ENCODE measurements around the gene ZBTB49.
"Not testable (repeated sequence)": the region's sequence is repeated elsewhere in the genome, so short reads cannot be mapped to it uniquely, and the experiment has no call there.

Gene ZBTB49

DNA sequence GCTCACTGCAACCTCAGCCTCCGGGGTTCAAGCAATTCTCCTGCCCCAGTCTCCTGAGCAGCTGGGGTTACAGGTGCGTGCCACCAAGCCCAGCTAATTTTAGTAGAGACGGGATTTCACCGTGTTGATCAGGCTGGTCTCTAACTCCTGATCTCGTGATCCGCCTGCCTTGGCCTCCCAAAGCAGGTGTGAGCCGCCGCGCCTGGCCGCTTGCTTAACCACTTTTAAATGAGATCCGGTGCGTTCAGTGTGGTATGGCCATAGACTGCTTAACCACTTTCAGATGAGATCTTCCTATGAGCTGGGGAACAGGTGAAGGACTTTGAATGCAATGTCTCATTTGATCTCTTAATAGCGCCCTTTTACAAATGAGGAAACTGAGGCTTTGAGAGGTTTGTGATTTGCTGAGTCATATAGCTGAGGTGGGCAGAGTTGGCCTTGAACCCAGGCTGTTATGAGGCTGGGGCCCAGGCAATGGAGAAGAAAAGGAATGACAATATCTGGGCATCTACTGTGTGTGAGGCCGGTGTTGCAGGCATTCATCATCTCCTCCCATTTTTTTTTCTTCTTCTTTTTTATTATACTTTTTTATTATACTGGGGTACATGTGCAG, 55.0 kb downstream of the ZBTB49 start:
- TF ChIP-seq, protein P1, sequence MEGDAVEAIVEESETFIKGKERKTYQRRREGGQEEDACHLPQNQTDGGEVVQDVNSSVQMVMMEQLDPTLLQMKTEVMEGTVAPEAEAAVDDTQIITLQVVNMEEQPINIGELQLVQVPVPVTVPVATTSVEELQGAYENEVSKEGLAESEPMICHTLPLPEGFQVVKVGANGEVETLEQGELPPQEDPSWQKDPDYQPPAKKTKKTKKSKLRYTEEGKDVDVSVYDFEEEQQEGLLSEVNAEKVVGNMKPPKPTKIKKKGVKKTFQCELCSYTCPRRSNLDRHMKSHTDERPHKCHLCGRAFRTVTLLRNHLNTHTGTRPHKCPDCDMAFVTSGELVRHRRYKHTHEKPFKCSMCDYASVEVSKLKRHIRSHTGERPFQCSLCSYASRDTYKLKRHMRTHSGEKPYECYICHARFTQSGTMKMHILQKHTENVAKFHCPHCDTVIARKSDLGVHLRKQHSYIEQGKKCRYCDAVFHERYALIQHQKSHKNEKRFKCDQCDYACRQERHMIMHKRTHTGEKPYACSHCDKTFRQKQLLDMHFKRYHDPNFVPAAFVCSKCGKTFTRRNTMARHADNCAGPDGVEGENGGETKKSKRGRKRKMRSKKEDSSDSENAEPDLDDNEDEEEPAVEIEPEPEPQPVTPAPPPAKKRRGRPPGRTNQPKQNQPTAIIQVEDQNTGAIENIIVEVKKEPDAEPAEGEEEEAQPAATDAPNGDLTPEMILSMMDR (IDR thresholded peaks at IDR 0.05; ENCODE audit: borderline replicate concordance, control extremely low read depth, extremely low read depth, insufficient read depth, missing control alignments) = no peak
- DNase-seq (ENCODE audit: low spot score) = peak; percentile 47
- in situ Hi-C loops (cut with MboI; ENCODE audit: low sequenced_read_pairs, unreplicated experiment) = no loop called here

GRCh38 chr4:4347585-4347984, 57.5 kb downstream of the ZBTB49 start:
- in situ Hi-C loops (cut with MboI; ENCODE audit: low sequenced_read_pairs, unreplicated experiment) = no loop called here
- no peak for DNase-seq (ENCODE audit: low spot score)
- TF ChIP-seq, protein P1 (IDR thresholded peaks at IDR 0.05; ENCODE audit: borderline replicate concordance, control extremely low read depth, extremely low read depth, insufficient read depth, missing control alignments) = no peak

DNA sequence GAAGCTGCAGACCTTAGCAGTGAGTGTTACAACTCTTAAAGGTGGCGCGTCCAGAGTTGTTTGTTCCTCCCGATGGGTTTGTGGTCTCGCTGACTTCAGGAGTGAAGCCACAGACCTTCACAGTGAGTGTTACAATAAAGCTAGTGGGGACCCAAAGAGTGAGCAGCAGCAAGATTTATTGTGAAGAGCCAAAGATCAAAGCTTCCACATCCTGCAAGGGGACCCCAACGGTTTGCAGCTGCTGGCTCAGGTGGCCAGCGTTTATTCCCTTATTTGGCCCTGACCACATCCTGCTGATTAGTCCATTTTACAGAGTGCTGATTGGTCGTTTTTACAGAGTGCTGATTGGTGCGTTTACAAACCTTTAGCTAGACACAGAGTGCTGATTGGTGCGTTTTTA, 58.5 kb downstream of the ZBTB49 start:
- in situ Hi-C loops (cut with MboI; ENCODE audit: low sequenced_read_pairs, unreplicated experiment); DNase-seq (ENCODE audit: low spot score): not testable (repeated sequence)

DNA sequence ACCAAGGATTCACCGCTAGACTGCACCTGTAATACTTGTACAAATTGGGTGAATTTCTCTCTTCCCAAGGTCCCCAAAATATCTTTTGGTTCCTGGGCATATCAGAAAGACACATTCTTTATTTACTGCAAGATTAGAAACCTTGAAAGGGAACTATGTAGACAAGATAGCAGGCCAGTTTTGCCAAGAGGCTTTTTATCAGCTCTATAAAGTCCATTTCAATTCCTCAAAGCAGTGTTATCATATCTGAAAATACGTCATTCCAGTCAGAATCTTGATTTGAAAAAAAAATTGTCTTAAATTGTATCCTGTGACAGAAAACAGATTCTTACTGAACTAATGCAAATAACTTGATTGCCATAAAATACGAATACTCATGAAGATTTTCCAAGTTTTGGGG, 59.8 kb downstream of the ZBTB49 start:
- in situ Hi-C loops (cut with MboI; ENCODE audit: low sequenced_read_pairs, unreplicated experiment) = no loop called here
- no peak for DNase-seq (ENCODE audit: low spot score)
- TF ChIP-seq, protein P1 (IDR thresholded peaks at IDR 0.05; ENCODE audit: borderline replicate concordance, control extremely low read depth, extremely low read depth, insufficient read depth, missing control alignments) = no peak

DNA sequence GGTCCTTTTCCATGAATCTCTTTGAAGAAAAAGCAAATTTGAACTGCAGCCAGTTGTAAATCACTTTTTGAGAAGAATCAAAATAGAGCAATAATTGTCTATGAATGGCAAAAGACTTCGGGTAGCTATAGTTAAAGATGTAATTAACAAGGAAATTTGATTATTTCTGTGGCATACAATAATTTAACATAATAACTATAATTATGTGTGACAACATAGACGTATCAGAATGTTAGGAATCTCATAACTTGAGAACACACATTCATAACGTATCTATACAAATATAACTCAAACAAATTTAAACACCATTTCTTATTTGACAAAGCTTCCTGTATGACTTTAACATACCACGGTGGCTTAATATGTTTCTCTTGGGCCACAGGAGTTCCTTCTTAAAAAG, 60.9 kb downstream of the ZBTB49 start:
- DNase-seq (ENCODE audit: low spot score) = no peak
- in situ Hi-C loops (cut with MboI; ENCODE audit: low sequenced_read_pairs, unreplicated experiment) = no loop called here
- TF ChIP-seq, protein P1 (IDR thresholded peaks at IDR 0.05; ENCODE audit: borderline replicate concordance, control extremely low read depth, extremely low read depth, insufficient read depth, missing control alignments) = no peak

DNA sequence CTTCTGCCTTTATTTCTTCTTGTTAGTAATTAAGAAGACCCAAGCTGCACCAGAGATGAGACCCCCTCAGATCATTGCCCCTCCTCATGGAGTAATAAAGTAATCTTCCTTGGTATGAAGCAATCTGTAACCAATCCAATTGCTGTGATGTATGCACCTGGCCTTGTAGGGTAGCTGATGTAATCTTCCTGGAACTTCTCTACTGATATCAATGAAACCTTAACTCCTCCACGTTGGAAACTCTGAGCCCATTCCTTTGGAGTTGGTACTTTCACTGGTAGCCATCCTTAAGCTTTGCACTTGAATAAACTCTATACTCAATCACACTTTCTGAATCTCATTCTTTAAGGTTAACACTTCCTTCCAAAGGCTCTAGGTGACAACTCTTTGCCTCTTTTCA, 65.3 kb downstream of the ZBTB49 start:
- DNase-seq (ENCODE audit: low spot score) = no peak
- in situ Hi-C loops (cut with MboI; ENCODE audit: low sequenced_read_pairs, unreplicated experiment) = no loop called here
- TF ChIP-seq, protein P1 (IDR thresholded peaks at IDR 0.05; ENCODE audit: borderline replicate concordance, control extremely low read depth, extremely low read depth, insufficient read depth, missing control alignments) = no peak

DNA sequence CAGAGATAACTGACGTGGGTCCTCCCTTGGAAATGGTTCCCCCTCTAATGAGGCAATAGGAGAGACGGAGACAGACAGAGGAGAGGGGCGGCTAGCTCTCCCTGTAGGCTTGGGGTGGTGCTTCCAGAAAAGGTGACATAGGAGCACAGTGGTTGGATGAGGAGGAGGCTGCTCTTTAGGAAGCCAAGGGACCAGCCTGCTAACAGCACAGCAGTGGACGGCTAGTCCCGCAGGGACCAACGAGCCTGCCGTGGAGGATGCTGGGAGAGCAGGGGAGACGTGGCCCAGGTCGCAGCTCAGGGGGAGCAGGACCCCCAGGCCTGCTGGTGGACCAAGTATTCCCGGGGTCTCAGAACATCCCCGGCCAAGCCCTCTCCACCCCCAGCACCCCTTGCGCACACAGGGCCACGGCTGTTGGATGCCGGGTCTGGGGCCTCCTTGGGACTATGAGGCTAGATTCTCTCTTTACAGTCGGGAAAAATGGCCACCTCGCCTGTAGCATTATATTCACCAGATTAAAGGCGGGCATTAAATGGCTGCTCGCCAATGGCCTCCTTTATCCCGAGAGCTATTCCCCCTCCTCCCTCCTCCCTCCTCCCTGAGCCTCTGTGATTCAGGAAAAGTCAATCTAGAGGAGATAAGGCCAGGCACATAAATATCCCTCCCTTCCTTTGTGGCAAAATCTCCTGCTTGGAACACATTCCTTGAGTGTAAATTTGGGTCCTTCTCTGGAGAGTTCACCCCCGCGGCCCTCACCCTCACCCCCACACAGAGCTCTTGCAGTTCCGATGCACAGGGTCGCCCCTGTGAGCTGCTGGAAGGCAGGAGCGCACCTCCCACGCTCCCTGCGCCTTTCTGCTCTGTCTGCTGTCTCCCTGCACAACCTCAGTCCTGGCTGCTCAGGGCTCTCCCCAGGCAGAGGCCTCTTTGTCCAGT, 66.3 kb downstream of the ZBTB49 start:
- TF ChIP-seq, protein P1 (IDR thresholded peaks at IDR 0.05; ENCODE audit: borderline replicate concordance, control extremely low read depth, extremely low read depth, insufficient read depth, missing control alignments) = no peak
- in situ Hi-C loops (cut with MboI; ENCODE audit: low sequenced_read_pairs, unreplicated experiment) = no loop called here
- no peak for DNase-seq (ENCODE audit: low spot score)
